Type B pancreatic cell (in vitro differentiated cells): ENCODE data around the gene SPECC1L. TPM values are rescaled to one million over a fixed set of nuclear protein-coding genes. Genes with fewer than 3 reads are reported as not detected.
A peak's percentile ranks its signal among the peaks of the same experiment; 100 is the strongest.

Experiments
- DNase-seq: peaks from one replicate; pipeline ENCODE4 v3.0.0; 2021; ENCODE audit warnings: mixed read lengths; ENCODE audit not compliant: unreplicated experiment; ENCODE audit errors: extremely low spot score
- H3K27ac Mint-ChIP-seq: 2 replicates; pipeline ENCODE4 v1.8.0; 2021; ENCODE audit warnings: mild to moderate bottlenecking, mixed read lengths
- H3K27me3 Mint-ChIP-seq: 2 replicates; pipeline ENCODE4 v1.8.0; 2021; ENCODE audit warnings: mixed read lengths
- H3K36me3 Mint-ChIP-seq: 2 replicates; pipeline ENCODE4 v1.8.0; 2021; ENCODE audit warnings: mixed read lengths
- H3K4me1 Mint-ChIP-seq: one replicate; pipeline ENCODE4 v1.8.0; 2021; ENCODE audit warnings: mixed read lengths; ENCODE audit not compliant: unreplicated experiment
- H3K4me3 Mint-ChIP-seq: 2 replicates; pipeline ENCODE4 v1.8.0; 2021; ENCODE audit warnings: mild to moderate bottlenecking, mixed read lengths
- H3K9me3 Mint-ChIP-seq: 2 replicates; pipeline ENCODE4 v1.8.0; 2021; ENCODE audit warnings: mixed read lengths
- CTCF ChIP-seq: fragments of 200-600 bp; sonication (generic); conservative IDR thresholded peaks from 2 replicates; pipeline ENCODE4 v1.5.0; 2021; ENCODE audit warnings: antibody characterized with exemption, mild to moderate bottlenecking
- total RNA-seq: library from RNA; stranded (reverse); gene quantifications from 2 replicates; pipeline ENCODE4 v1.2.1, GENCODE V29; 2021; ENCODE audit warnings: low replicate concordance

SPECC1L gene
- total RNA-seq, 1 donor from 2014 or later, result 89.0 TPM

GRCh38 chr22:24331468-24332440 lies 61.1 kb downstream of the SPECC1L start:
- H3K4me3 Mint-ChIP-seq, result no peak overlapping the region
- TF ChIP-seq CTCF, result no peak
- no peak for DNase-seq
- peaks cover 15% of the 10 kb centered on the region for H3K36me3 Mint-ChIP-seq
- no peaks in the 10 kb centered on the region for H3K27me3 Mint-ChIP-seq
- H3K9me3 Mint-ChIP-seq, result no peaks in the 10 kb centered on the region
- H3K4me1 Mint-ChIP-seq, result no peaks in the 10 kb centered on the region
- no peak overlapping the region for H3K27ac Mint-ChIP-seq

GRCh38 chr22:24333301-24333700 lies 62.7 kb downstream of the SPECC1L start:
- Mint-ChIP-seq H3K27me3 (no peaks in the 10 kb centered on the region), H3K4me3 (no peak overlapping the region)
- no peak for DNase-seq

GRCh38 chr22:24335496-24335895 lies 64.9 kb downstream of the SPECC1L start:
- DNase-seq, result no peak
- no peaks in the 10 kb centered on the region for H3K4me1 Mint-ChIP-seq
- H3K27me3 Mint-ChIP-seq, result no peaks in the 10 kb centered on the region
- H3K27ac Mint-ChIP-seq, result no peak overlapping the region
- no peak for TF ChIP-seq CTCF
- peaks cover 21% of the 10 kb centered on the region for H3K36me3 Mint-ChIP-seq
- H3K4me3 Mint-ChIP-seq, result no peak overlapping the region
- H3K9me3 Mint-ChIP-seq, result no peaks in the 10 kb centered on the region

More at GRCh38 chr22:24333301-24333700, 62.7 kb downstream of the SPECC1L start:
- no peak for TF ChIP-seq CTCF
- H3K36me3 Mint-ChIP-seq, result peaks cover 12% of the 10 kb centered on the region
- H3K4me1 Mint-ChIP-seq, result no peaks in the 10 kb centered on the region
- no peak overlapping the region for H3K27ac Mint-ChIP-seq
- no peaks in the 10 kb centered on the region for H3K9me3 Mint-ChIP-seq

- no peak for DNase-seq
- no peak overlapping the region for H3K27ac Mint-ChIP-seq
- no peaks in the 10 kb centered on the region for H3K4me1 Mint-ChIP-seq
- H3K9me3 Mint-ChIP-seq, result no peaks in the 10 kb centered on the region
- TF ChIP-seq CTCF, result no peak
- no peaks in the 10 kb centered on the region for H3K27me3 Mint-ChIP-seq
- H3K36me3 Mint-ChIP-seq, result peaks cover 26% of the 10 kb centered on the region
- no peak overlapping the region for H3K4me3 Mint-ChIP-seq
Observed at GRCh38 chr22:24337894-24338645, 67.4 kb downstream of the SPECC1L start.

GRCh38 chr22:24338726-24339451 lies 68.3 kb downstream of the SPECC1L start:
- Mint-ChIP-seq H3K9me3 (no peaks in the 10 kb centered on the region), H3K4me3 (no peak overlapping the region), H3K36me3 (peaks cover 26% of the 10 kb centered on the region), H3K4me1 (no peaks in the 10 kb centered on the region), H3K27ac (peak overlapping the region; percentile 30), H3K27me3 (no peaks in the 10 kb centered on the region)
- DNase-seq, result no peak
- no peak for TF ChIP-seq CTCF
